ENCODE data around the gene LCN6.
"Not testable (repeated sequence)": the region's sequence is repeated elsewhere in the genome, so short reads cannot be mapped to it uniquely, and the experiment has no call there.

The LCN6 gene

DNA sequence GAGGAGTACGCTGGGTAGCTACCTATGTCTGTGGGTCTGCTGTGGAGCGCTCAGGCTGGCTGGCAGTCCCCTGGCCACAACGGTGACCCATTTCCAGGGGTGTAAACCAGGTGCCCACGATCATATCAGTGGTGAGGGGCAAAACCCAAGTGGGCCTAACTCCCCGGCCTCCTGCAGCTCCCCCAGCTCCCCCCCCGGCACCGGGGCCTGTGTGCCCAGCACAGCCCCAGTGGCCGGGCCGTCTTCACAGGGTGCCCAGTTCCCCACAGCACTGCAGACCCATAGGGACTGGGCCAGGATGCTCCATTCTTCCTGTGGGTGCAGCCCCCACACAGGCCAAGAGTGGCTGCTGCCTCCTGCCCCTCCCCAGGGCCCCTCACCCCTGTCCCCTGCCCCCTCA lies 10.7 kb upstream of the LCN6 start:
- no peak for DNase-seq

- DNase-seq: no peak
Observed at GRCh38 chr9:136757751-136758140, 9.4 kb upstream of the LCN6 start.

DNA sequence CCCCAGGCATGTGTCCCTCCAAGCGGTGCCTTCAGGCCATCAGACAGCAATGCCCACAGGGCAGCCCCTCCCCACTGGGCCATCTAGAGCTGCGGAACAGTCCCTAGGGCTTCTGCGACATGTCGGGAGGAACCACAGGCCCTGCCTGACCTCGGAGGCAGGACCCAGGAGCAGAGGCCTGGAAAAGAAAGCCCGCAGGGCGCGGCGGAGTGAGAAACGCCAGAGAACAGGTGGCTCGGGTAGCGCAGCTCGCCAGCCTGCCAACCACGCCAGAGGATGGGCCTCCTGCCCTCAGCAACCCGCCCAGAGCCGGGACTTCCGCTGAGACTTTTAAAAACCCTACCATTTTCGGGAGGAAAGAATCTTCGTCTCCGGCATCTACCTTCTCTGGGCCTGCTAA lies 9.0 kb upstream of the LCN6 start:
- DNase-seq: no peak

DNA sequence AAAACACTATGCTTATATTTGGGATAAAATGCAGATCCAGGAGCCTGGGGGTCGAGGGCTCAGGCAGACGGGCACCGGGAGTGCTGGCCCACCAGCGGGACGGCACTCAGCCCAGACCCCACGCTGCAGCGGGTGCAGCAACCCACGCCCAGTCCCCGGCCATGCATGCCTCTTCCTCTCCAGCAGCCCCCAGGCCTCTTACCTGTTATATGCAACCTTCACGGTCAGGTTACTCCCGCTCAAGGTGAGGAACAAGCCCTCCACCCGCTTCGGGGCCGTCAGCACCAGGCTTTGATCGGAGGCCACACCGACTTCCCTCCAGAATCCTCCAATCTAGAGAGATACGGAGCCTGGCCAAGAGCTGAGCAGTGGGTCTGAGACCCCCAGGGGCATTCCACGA lies 8.5 kb upstream of the LCN6 start:
- DNase-seq: no peak

DNA sequence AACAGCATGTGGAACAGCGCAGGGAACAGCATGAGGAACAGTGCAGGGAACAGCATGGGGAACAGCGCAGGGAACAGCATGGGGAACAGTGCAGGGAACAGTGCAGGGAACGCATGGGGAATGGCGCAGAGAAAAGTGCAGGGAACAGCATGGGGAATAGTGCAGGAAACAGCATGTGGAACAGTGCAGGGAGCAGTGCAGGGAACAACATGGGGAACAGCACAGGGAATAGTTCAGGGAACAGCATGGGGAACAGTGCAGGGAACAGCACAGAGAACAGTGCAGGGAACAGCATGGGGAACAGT lies 7.8 kb upstream of the LCN6 start:
- no peak for DNase-seq

- not testable (repeated sequence) for DNase-seq
Observed at GRCh38 chr9:136755302-136756133, 7.2 kb upstream of the LCN6 start.

DNA sequence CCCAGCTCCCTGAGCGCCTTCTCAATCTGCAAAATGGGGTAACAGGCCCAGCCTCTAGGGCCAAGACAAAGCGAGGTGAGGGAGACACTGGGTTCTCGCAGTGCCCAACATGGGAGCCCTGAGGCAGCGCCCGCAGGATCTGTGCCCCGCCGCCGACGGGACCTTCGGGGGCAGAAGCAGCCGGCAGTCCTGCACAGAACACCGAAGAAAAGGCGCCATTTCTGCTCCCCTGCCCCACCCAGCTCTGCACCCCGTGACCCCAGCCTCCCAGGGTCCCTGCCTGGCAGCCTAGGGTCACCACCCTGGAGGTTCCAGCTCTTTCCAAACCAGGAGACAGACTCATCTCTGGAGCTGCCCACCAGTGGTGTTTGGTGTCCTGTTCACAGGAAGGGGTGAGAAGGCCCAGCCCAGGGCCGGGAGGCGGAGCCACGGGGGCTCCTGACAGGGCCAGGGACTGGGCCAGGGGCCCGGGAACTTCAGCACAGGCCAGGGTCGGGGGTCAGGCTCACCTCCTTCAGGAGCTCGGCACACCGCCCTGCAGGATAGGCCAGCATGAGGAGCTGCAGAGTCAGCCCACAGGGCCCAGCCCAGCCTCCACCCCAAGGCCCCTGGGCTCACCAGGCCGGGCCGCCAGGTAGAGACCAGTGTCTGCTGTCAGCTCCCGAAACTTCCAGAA lies 6.4 kb upstream of the LCN6 start:
- no peak for DNase-seq

GRCh38 chr9:136754059-136754572 lies 5.8 kb upstream of the LCN6 start:
- no peak for DNase-seq

- no peak for DNase-seq
Observed at GRCh38 chr9:136753371-136754058, 5.2 kb upstream of the LCN6 start.

GRCh38 chr9:136751814-136752213 lies 3.5 kb upstream of the LCN6 start:
- no peak for DNase-seq

DNA sequence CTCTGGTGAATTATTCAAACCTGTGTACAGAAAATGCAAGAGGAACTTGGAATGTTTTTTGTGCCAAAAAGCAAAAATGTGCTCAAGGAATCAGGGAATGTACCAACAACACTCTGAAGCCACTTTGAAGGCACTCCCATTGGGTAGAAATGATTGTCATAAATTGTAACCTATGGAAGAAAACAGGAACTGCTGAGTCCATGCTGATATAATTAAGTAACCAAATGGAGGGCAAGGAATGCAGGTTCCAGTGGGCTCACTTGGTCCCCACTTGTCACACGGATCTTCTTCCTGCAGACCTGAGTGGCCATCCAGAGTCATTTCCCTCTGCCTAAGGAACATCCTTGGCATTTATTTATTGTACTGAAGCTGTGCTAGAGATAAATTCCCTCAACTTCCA lies 2.9 kb upstream of the LCN6 start:
- no peak for DNase-seq

GRCh38 chr9:136750526-136750925 lies 2.2 kb upstream of the LCN6 start:
- no peak for DNase-seq

DNA sequence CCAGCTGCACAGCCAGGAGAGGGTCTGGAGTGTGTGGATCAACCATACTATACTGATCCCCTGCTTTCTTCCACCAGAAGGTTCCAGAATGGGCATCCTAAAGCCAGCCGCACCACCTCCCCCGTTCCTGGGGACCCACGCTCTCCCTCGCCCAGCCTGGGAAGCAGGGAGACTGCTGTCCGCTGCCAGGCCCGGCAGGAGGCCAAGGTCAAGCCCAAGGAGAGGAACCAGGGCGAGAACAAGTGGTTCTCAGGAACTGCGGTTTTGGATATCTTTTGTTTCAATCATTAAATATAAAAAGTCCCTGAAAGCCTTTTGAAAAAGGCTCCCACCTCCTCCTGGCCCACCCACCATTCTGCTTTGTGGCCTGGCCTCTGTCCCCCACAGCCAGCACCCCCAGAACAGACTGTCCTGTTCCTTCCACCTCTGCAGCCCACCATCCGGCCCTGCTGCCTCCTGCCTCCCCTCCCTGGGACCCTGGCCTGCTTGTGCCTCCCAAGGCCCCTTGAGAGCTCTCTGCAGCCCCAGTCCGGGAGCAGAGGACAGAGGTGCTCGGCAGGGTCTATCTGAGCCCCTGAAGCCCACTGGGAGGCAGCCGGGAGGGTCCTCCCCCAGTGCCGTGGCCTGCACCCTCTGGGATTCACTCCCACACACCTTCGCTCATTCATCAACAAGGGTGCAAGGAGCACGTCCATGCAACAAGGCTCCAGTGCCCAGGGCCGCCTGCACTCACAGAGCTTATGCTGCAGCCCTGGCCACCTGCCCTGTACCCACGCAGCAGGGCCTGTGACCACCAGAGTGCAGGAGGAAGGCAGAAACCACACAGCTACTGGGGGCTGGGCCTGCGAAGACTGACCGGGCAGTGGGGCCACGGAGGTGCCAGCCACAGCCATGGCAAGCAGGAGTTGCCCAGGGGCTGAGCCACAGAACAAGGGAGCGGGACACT lies 614 bp upstream of the LCN6 start:
- DNase-seq: no peak

DNA sequence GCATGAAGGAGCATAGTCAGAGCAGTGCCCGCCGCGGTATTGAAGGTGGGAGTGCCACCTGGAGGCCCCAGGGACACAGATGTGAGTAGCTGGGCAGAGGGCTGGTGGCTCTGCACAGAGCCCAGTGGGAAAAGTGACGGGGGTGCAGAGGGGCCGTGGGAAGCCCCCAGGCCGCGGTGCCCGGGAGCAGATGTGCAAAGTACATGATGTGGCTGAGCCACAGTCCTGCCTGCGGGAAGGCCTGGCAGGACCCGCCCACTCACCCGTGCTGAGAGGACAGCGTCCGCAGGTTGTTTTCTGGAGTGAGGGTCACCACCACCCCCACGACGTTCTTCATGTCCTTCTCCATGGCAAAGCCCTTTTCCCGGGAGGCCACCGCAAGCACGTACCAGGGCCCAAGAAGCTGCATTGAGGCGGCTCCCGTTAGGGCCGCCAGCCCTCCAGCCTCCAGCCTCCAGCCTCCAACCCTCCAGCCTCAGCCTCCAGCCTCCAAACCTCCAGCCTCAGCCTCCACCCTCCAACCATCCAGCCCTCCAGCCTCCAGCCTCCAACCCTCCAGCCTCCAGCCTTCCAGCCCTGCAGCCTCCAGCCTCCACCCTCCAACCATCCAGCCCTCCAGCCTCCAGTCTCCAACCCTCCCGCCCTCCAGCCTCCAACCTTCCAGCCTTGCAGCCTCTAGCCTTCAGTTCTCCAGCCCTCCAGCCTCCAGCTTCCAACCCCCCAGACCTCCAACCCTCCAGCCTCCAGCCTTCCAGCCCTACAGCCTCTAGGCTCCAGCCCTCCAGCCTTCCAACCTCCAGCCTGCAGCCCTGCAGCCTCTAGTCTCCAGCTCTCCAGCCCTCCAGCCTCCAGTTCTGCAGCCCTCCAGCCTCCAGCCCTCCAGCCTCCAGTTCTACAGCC lies 914 bp downstream of the LCN6 start:
- DNase-seq: no peak

GRCh38 chr9:136746621-136747020 lies 1.7 kb downstream of the LCN6 start:
- DNase-seq: no peak

- DNase-seq: no peak
Observed at GRCh38 chr9:136746155-136746490, 2.2 kb downstream of the LCN6 start.

DNA sequence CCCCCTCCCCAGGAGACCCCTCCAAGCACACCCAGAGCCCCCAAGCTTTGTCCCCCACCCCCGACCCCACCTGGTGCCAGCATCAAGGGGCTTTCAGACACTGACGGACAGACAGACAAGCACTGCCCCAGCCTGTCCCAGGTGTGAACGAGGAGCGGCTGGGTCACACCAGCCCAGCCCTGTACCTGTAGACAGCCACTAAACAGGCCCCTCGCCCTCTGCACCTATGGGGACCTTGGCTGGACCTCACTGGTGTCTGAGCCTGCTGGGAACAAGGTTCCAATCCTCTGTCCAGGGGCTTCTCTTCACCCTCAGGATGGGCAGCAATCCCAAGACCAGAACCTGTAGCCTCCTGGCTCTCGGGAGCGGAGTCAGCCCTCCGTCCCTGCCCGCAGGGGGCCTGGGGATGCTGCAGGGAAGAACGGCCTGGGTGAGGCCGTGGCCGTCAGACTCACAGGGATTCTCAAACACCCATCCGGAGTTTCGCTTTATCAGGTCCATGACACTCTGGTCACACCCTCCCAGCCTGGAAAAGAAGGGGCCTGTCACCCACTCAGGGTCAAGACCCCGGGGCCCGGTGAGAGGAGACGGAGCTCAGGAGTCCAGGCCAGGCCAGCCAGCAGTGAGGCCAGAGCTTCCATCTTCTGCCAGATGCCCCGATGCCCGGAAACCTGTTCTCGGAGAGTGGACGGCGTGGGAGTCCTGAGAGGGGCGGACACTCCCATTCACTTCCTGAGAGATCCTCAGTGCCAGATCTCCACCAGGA lies 2.8 kb downstream of the LCN6 start:
- DNase-seq: no peak

DNA sequence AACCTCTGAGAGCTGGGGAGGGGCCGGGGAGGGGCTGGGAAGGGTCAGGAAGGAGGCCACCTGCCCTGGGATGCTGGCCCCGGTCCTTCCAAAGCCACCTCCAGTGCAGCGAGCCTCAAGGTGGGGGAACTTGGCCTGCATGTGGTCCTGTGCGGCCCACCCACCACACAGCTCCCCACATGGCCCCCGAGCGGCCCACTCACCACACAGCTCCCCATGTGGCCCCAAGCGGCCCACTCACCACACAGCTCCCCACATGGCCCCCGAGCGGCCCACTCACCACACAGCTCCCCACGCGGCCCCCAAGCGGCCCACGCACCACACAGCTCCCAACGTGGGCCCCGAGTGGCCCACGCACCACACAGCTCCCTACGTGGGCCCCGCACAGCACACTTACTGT lies 3.6 kb downstream of the LCN6 start:
- no peak for DNase-seq

- no peak for DNase-seq
Observed at GRCh38 chr9:136743639-136744211, 4.6 kb downstream of the LCN6 start.

- DNase-seq: no peak
Observed at GRCh38 chr9:136742591-136743391, 5.5 kb downstream of the LCN6 start, which contains the start of gene LCN10. Gene LCN10 (minus strand): TSS chr9:136742940. CDS start chr9:136742903, 37 bp downstream.

All from activated gamma-delta T cell treated with Interleukin-2 at 50 U/mL for 16 hours (primary cell).